K562 treated with DMSO at 1 percent for 12 hours (cell line): ENCODE measurements around the gene MAP1A. TPM values are rescaled to one million over a fixed set of nuclear protein-coding genes. Genes with fewer than 3 reads are reported as not detected.

Experiments
- total RNA-seq: library from RNA; unstranded; fragments of 300-600 nt; gene quantifications from 2 replicates; pipeline ENCODE4 v1.2.3, GENCODE V29; 2022; ENCODE audit not compliant: insufficient read depth

Gene MAP1A
- 4.0 and 17.7 TPM in 2 replicates for total RNA-seq

DNA sequence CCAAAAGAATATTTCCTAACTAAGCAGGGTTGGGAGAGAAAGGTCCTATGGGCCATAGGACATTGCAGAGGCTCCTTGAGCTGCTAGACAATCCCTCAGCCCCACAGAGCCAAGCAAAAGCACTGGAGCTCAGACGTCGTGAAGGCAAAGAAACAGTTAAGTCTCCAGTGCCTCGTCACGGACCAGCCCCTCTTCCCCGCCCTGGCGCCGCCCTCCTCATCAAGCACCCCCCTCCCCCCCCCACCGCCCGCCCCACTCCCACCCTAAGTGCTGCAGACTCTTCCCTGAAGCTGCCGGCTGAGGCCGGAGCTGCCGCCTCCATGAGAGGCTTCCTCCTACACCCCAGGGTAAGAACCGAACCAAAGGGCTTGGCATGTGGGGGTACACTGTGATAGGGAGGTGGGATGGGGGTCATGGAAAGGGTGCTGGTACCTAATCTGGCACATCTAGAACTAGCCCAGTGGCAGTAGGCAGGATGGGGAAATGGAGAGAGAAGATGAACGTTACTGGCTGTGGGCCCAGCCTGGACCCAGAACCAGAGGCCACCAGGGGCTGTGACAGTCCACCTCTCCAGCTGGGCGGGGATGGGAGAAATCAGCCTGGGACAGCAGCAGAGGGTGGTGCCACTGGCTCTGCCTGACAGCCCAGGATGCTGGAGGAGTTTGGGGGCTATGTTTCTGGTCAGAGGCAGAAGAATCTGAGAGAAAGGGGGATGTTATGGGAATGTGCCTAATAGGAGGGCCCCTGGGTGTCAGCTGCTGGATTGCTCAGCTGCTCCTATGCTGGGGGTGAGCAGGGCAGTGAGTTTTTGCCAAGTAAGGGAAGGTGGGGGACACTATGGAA lies at the start of gene MAP1A:
TSS of gene MAP1A (plus strand) at position 255 of the 843 bp plus-strand sequence. CDS start 3,866 bp downstream, outside the sequence.

DNA sequence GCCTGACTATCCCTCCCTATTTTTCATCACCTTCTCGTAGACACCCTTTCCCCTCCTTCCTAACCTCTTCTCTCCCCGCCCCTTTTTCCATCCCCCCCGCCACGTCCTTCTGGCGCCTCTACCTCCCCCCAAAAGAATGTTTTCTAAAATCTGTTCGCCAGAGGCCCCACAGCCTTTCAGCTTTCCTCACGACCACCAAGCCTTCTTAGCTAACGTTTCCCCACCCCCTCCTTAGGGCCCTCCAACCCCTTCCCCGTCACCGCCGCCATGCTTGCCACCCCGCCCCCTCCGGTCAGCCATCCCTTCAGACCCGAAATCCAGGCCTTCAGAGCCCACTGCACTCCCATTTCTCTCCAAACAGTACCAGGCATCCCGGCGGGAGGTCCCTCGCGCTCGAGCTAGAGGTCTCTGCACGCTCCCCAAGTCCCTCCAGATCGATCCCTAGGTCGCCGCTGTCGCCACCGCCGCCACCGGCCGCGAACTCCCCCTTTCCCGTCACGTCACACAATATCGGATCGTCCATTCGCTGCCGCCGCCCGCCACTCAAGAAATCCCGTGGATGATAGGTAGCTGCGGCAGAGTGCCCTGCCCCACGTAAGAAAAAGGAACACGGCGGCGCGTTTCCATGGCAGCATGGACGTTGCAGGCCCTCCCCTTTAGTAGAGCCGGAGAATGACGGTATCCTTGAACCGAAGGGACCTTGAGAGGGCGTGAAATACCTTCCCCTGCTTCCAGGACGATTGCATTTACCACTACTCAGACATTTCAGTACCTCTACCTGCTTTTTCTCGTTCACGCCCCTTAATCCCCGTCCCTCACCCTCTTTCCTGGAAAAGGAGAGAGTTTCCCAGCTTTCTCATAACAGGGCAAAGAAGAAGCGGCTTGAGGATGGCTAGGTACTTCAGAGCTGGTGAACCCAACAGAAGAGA lies 24.5 kb upstream of the MAP1A start, which contains the start of gene TP53BP1:
TSS of gene TP53BP1 (minus strand) at position 484 of the 929 bp plus-strand sequence. CDS start at position 371, 113 bp downstream.

Other genes with a start within 250 kb of the MAP1A start
- not detected in 2 replicates for gene TGM7, start 215.4 kb upstream of the MAP1A start, total RNA-seq
- 4.2 and 6.2 TPM in 2 replicates for gene LCMT2, start 187.0 kb upstream of the MAP1A start, total RNA-seq
- 5.3 and 33.9 TPM in 2 replicates for gene ZSCAN29, start 146.6 kb upstream of the MAP1A start, total RNA-seq
- 8.3 and 38.2 TPM in 2 replicates for gene TUBGCP4, start 146.5 kb upstream of the MAP1A start, total RNA-seq
- 13.5 and 29.2 TPM in 2 replicates for gene TP53BP1, start 24.5 kb upstream of the MAP1A start, total RNA-seq
- 6.9 and 29.3 TPM in 2 replicates for gene PPIP5K1, start 72.6 kb downstream of the MAP1A start, total RNA-seq
- 2.2 TPM in 1 of 2 replicates, not detected in the other for gene CKMT1B, start 76.4 kb downstream of the MAP1A start, total RNA-seq
- not detected in 2 replicates for gene STRC, start 101.2 kb downstream of the MAP1A start, total RNA-seq
- 0.58 and 2.7 TPM in 2 replicates for gene CATSPER2, start 131.2 kb downstream of the MAP1A start, total RNA-seq
- 0.93 and 1.1 TPM in 2 replicates for gene CKMT1A, start 176.3 kb downstream of the MAP1A start, total RNA-seq
- 132 and 207 TPM in 2 replicates for gene PDIA3, start 228.8 kb downstream of the MAP1A start, total RNA-seq